GM12891 (cell line): ENCODE measurements around the gene MATN1. TPM values are rescaled to one million over a fixed set of nuclear protein-coding genes. Genes with fewer than 3 reads are reported as not detected.
"Not testable (repeated sequence)": the region's sequence is repeated elsewhere in the genome, so short reads cannot be mapped to it uniquely, and the experiment has no call there.

Experiments
- DNase-seq: peaks from one replicate; pipeline ENCODE4 v3.0.0; 2011; ENCODE audit warnings: low spot score; ENCODE audit not compliant: insufficient read length
- FAIRE-seq: peaks from 2 replicates; lab custom pipeline; 2011; peaks lifted over from hg19 to GRCh38; lab: Jason Lieb, UNC
- PAX5 ChIP-seq: IDR thresholded peaks from 2 replicates; pipeline ENCODE4 v1.6.1; 2011; ENCODE audit warnings: low read length, moderate library complexity, mild to moderate bottlenecking; ENCODE audit not compliant: insufficient read depth, severe bottlenecking
- POLR2A ChIP-seq: IDR thresholded peaks from 2 replicates; pipeline ENCODE4 v1.6.1; 2011; ENCODE audit warnings: low read depth, low read length, control low read depth
- POLR2AphosphoS5 ChIP-seq: IDR thresholded peaks from 2 replicates; pipeline ENCODE4 v1.6.1; 2011; ENCODE audit warnings: low read depth, low read length, control low read depth
- POU2F2 ChIP-seq: IDR thresholded peaks from 2 replicates; pipeline ENCODE4 v1.6.1; 2011; ENCODE audit warnings: low read depth, mild to moderate bottlenecking, control low read depth, low read length, moderate library complexity
- SPI1 ChIP-seq: IDR thresholded peaks from 2 replicates; pipeline ENCODE4 v1.6.1; 2011; ENCODE audit warnings: low read depth, low read length, control low read depth
- TAF1 ChIP-seq: IDR thresholded peaks from 2 replicates; pipeline ENCODE4 v1.6.1; 2011; ENCODE audit warnings: low read depth, low read length, control low read depth
- polyA plus RNA-seq: library from polyadenylated mRNA; unstranded; fragments of >200 nt; gene quantifications from one replicate; pipeline ENCODE4 v1.2.1, GENCODE V29; 2012; ENCODE audit warnings: low read depth, missing spikeins, inconsistent platforms; ENCODE audit not compliant: missing spikeins

The MATN1 gene
- 0.65 TPM for polyA plus RNA-seq

GRCh38 chr1:30723331-30723755 is at the start of gene MATN1:
MATN1 (minus strand) TSS chr1:30723585; CDS start chr1:30723551, 34 bp downstream.
- TF ChIP-seq POU2F2 (no peak), POLR2A (no peak), TAF1 (no peak), SPI1 (no peak), POLR2AphosphoS5 (no peak)
- FAIRE-seq, result no peak
- DNase-seq, result no peak

GRCh38 chr1:30771005-30771404 is 47.6 kb upstream of the MATN1 start:
- DNase-seq, result no peak
- FAIRE-seq, result no peak
- TF ChIP-seq SPI1, result no peak
- no peak for TF ChIP-seq PAX5
- TF ChIP-seq POU2F2, result no peak
- TF ChIP-seq POLR2AphosphoS5, result no peak
- no peak for TF ChIP-seq POLR2A
- no peak for TF ChIP-seq TAF1

GRCh38 chr1:30770150-30770549 is 46.8 kb upstream of the MATN1 start:
- no peak for FAIRE-seq
- TF ChIP-seq TAF1 (no peak), POLR2AphosphoS5 (no peak), POLR2A (no peak), PAX5 (no peak), SPI1 (no peak), POU2F2 (no peak)
- no peak for DNase-seq

GRCh38 chr1:30768830-30769718 is 45.7 kb upstream of the MATN1 start:
- TF ChIP-seq SPI1, result no peak
- TF ChIP-seq PAX5, result no peak
- TF ChIP-seq TAF1, result no peak
- no peak for TF ChIP-seq POU2F2
- TF ChIP-seq POLR2AphosphoS5, result no peak
- TF ChIP-seq POLR2A, result no peak
- no peak for FAIRE-seq
- DNase-seq, result no peak

- FAIRE-seq (no peak), DNase-seq (no peak)
- no peak for TF ChIP-seq TAF1
- TF ChIP-seq PAX5, result no peak
Observed at GRCh38 chr1:30768159-30768829, 44.9 kb upstream of the MATN1 start.

GRCh38 chr1:30766948-30767347 is 43.6 kb upstream of the MATN1 start:
- FAIRE-seq, DNase-seq: not testable (repeated sequence)

GRCh38 chr1:30765556-30766434 is 42.4 kb upstream of the MATN1 start:
- FAIRE-seq (peak; percentile 85), DNase-seq (no peak)
- no peak; the same call in 1 of the 2 replicates for TF ChIP-seq POLR2A
- TF ChIP-seq TAF1, result no peak
- TF ChIP-seq POLR2AphosphoS5, result 0 out of 2 replicates have a peak, but pooled peaks have one; percentile 20

- FAIRE-seq, result peak; percentile 75
Observed at GRCh38 chr1:30764939-30765555, 41.7 kb upstream of the MATN1 start.

GRCh38 chr1:30764396-30764795 is 41.0 kb upstream of the MATN1 start:
- TF ChIP-seq POLR2A (no peak), POU2F2 (no peak), PAX5 (no peak), TAF1 (no peak), POLR2AphosphoS5 (no peak), SPI1 (no peak)
- no peak for DNase-seq
- no peak for FAIRE-seq

More at GRCh38 chr1:30764939-30765555, 41.7 kb upstream of the MATN1 start:
- peak; percentile 28; the same call in 1 of the 2 replicates for TF ChIP-seq POLR2AphosphoS5
- peak; percentile 49; the same call in 1 of the 2 replicates for TF ChIP-seq SPI1
- peak; percentile 54 for TF ChIP-seq POU2F2
- TF ChIP-seq PAX5, result no peak
- no peak; the same call in 1 of the 2 replicates for TF ChIP-seq TAF1
- no peak for DNase-seq
